Umbilical cord (tissue), 2 donors: Measurements from ENCODE around the gene SLC28A3. TPM values are rescaled to one million over a fixed set of nuclear protein-coding genes. Genes with fewer than 3 reads are reported as not detected.
"Not testable (repeated sequence)": the region's sequence is repeated elsewhere in the genome, so short reads cannot be mapped to it uniquely, and the experiment has no call there.

Experiments used
- DNase-seq: peaks from one replicate; pipeline ENCODE4 v3.0.0-alpha.2; 2015; ENCODE audit warnings: low spot score
- total RNA-seq: library from RNA; depleted of rRNA; stranded (reverse); fragments of >200 nt; gene quantifications from one replicate; pipeline ENCODE4 v1.2.3, GENCODE V29; 2014; ENCODE audit warnings: low replicate concordance; ENCODE audit not compliant: insufficient read depth

Gene SLC28A3
- total RNA-seq = 3.1 TPM

GRCh38 chr9:84340535-84340934 lies at the start of gene SLC28A3:
SLC28A3 (minus strand) TSS chr9:84340758; CDS start chr9:84340633, 125 bp downstream.
- DNase-seq = no peak

GRCh38 chr9:84390254-84390653 lies 49.7 kb upstream of the SLC28A3 start:
- DNase-seq = peak; percentile 9

GRCh38 chr9:84387821-84388220 lies 47.3 kb upstream of the SLC28A3 start:
- no peak for DNase-seq

GRCh38 chr9:84386753-84387152 lies 46.2 kb upstream of the SLC28A3 start:
- no peak for DNase-seq

- peak; percentile 50 for DNase-seq
Observed at GRCh38 chr9:84385386-84386040, 45.0 kb upstream of the SLC28A3 start.

- DNase-seq = no peak
Observed at GRCh38 chr9:84384617-84385016, 44.1 kb upstream of the SLC28A3 start.

GRCh38 chr9:84383178-84383577 lies 42.6 kb upstream of the SLC28A3 start:
- DNase-seq = no peak

- DNase-seq = no peak
Observed at GRCh38 chr9:84382720-84383119, 42.2 kb upstream of the SLC28A3 start.

- peak; percentile 6 for DNase-seq
Observed at GRCh38 chr9:84381508-84381907, 41.0 kb upstream of the SLC28A3 start.

GRCh38 chr9:84379740-84380139 lies 39.2 kb upstream of the SLC28A3 start:
- DNase-seq = no peak

GRCh38 chr9:84375954-84376353 lies 35.4 kb upstream of the SLC28A3 start:
- peak; percentile 5 for DNase-seq

GRCh38 chr9:84374516-84374915 lies 34.0 kb upstream of the SLC28A3 start:
- DNase-seq = no peak

- no peak for DNase-seq
Observed at GRCh38 chr9:84374013-84374412, 33.5 kb upstream of the SLC28A3 start.

GRCh38 chr9:84371737-84372136 lies 31.2 kb upstream of the SLC28A3 start:
- DNase-seq = peak; percentile 60

GRCh38 chr9:84368601-84369000 lies 28.0 kb upstream of the SLC28A3 start:
- DNase-seq = no peak

- DNase-seq = peak; percentile 82
Observed at GRCh38 chr9:84367726-84368125, 27.2 kb upstream of the SLC28A3 start.

GRCh38 chr9:84366683-84367082 lies 26.1 kb upstream of the SLC28A3 start:
- DNase-seq = no peak

GRCh38 chr9:84364894-84365490 lies 24.4 kb upstream of the SLC28A3 start:
- DNase-seq = not testable (repeated sequence)

GRCh38 chr9:84361645-84362044 lies 21.1 kb upstream of the SLC28A3 start:
- DNase-seq = no peak

- DNase-seq = no peak
Observed at GRCh38 chr9:84357275-84357674, 16.7 kb upstream of the SLC28A3 start.

GRCh38 chr9:84354035-84354434 lies 13.5 kb upstream of the SLC28A3 start:
- no peak for DNase-seq

GRCh38 chr9:84349671-84350070 lies 9.1 kb upstream of the SLC28A3 start:
- no peak for DNase-seq

GRCh38 chr9:84343111-84343521 lies 2.6 kb upstream of the SLC28A3 start:
- DNase-seq = peak; percentile 63
